NK-92 treated with Interleukin-12 subunit alpha and Interleukin-12 subunit beta, amount 100 ng/mL, for 24 hours (cell line): ENCODE measurements around the gene DYNC1I1.

Experiments
- DNase-seq: peaks from one replicate; lab custom pipeline; 2025; lab: John Stamatoyannopoulos, UW

The DYNC1I1 gene

GRCh38 chr7:95861041-95861440, 88.7 kb downstream of the DYNC1I1 start:
- no peak for DNase-seq

DNA sequence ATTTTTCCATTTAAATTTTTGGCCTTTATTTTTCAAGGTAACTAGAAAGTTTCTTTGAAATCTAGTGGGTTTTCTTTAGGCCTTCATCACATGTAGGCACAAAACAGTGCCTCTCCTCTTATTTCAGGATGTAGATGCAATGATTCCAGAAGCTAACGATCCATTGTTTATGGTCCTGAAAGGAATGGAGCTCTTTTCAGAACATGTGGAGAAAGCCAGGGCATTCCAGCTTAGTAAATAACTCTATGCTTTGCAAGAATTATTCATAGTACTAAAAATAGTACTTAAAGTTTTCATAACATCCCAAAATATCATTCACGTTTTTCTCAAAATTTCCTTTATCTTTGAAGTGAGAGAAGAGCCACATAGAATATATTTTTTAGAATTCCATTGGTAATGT, 91.3 kb downstream of the DYNC1I1 start:
- DNase-seq: no peak

DNA sequence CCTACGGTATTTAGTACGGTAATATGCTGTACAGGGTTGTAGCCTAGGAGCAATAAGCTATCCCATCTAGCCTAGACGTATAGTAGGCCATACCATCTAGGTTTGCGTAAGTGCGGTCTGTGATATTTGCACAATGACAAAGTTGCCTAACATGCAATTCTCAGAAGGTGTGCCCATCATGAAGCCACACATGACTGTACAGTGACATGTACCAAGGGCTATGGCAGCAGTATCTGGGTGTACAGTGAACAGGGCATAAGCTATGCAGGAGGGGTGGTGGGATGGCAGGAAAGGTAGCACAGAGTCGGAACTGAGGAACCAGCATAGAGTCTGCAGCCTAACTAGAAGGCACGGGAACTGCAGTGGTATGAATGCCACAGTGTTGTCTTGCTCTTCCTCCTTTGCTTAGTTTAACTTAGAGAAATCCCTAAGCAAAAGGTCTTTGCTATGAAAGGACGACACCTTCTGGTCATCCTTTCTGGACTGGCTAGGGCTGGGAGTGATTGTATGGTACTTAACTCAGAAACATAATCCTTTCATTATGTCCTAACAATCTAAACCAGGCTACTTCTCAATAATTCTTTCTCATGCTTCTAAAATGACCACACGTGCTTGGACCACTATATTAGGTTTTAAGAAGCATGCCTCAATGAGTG, 93.5 kb downstream of the DYNC1I1 start:
- no peak for DNase-seq

GRCh38 chr7:95867309-95867708, 95.0 kb downstream of the DYNC1I1 start:
- DNase-seq: no peak

- no peak for DNase-seq
Measured at GRCh38 chr7:95871075-95871848, 98.9 kb downstream of the DYNC1I1 start.

GRCh38 chr7:95871896-95872295, 99.5 kb downstream of the DYNC1I1 start:
- DNase-seq: no peak

DNA sequence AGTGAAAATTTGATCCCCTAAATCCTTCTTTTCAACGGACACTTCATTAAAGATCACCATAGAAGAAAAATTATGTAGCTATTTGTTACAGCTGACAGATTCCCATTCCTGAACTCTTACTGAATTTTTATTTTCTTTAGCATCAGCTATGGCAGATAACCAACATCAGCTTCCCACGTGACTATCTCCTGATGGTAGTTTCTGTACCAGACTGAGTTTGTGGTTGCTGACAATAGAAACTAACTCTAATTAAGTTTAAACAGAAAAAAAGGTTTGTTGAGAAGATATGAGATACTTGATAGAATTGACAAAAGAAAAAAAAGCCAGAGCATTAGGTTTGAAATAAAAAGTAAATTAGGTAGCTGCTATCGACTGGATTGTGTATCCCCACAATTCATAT, 101.8 kb downstream of the DYNC1I1 start:
- no peak for DNase-seq

DNA sequence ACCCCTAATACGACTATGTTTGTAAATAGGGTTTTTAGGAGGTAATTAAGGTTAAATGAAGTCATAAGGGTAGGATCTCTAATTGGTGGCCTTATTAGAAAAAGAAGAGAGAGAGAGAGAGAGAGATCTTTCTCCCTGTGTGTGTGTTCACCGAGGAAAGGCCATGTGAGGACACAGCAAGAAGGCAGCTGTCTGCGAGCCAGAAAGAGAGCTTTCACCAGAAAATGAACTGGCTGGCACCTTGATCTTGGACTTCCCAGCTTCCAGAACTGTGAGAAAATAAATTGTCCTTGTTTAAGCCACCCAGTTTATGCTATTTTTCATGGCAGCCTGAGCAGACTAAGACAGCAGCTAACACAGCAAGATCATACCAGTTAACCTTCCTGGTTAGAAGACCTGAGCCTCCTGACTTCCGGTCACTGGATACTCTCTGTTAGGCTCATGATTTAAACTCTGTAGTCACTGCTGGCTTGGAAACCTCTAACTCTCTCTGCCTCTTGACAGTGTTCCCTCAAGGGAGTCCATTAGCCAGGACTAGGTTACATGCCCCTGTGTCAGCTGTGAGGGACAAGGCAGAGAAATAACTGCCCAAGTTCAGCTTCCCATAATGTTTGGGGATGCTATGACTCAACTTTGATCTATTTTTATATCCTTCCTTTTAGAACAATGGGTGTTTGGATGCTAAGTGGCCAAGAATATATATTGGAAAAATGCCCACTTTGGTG, 102.3 kb downstream of the DYNC1I1 start:
- no peak for DNase-seq

DNA sequence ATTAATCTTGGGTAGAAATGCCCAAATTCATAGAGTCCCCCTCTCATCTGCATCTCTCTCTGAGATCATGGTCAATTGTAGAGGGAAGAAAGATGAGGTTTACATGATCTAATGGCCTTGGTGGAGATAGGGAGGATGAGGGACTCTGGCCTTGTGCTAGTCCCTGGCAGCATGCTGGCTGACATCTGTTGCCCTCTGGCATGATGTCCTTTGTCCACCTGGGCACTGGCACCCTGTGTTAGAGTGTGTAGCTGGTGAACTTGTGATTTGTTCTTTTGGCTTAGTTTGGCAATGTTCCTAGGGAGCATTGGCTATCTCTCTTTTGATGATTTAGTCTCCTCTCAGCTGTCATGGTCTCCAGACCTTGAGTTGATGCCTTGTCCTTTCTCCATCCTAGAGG, 103.2 kb downstream of the DYNC1I1 start:
- no peak for DNase-seq

GRCh38 chr7:95878677-95879076, 106.3 kb downstream of the DYNC1I1 start:
- DNase-seq: no peak

- no peak for DNase-seq
Measured at GRCh38 chr7:95881597-95881996, 109.2 kb downstream of the DYNC1I1 start.

- no peak for DNase-seq
Measured at GRCh38 chr7:95883217-95883616, 110.9 kb downstream of the DYNC1I1 start.

DNA sequence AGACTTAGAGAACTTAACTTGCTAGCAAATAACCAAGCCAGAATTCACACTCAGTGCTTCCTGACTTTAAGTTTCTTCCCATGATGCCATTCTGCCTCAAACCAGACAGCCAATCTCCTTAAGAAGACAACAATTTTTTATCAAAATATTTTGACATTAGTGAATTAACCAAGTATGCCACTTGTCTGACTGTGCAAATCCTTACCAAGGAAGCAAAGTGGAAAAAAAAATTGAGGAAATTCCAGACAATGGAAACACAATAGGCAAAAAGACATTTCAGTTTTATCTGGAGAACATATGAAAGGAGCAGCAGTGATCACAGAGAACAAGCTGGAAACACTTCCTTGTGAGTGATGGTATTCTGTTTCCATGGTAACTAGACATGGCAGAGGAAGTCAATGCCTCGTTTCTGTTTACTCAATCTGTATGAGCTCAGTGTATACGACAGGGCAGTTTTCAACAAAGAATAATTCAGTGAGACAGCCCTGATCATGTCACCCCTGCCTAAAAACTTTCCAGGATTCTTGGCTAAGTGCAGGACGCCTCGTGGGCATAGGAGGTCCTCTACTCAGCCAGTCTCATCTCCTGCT, 114.2 kb downstream of the DYNC1I1 start:
- no peak for DNase-seq

GRCh38 chr7:95893484-95893883, 121.1 kb downstream of the DYNC1I1 start:
- DNase-seq: no peak

GRCh38 chr7:95897557-95898251, 125.3 kb downstream of the DYNC1I1 start:
- DNase-seq: no peak

DNA sequence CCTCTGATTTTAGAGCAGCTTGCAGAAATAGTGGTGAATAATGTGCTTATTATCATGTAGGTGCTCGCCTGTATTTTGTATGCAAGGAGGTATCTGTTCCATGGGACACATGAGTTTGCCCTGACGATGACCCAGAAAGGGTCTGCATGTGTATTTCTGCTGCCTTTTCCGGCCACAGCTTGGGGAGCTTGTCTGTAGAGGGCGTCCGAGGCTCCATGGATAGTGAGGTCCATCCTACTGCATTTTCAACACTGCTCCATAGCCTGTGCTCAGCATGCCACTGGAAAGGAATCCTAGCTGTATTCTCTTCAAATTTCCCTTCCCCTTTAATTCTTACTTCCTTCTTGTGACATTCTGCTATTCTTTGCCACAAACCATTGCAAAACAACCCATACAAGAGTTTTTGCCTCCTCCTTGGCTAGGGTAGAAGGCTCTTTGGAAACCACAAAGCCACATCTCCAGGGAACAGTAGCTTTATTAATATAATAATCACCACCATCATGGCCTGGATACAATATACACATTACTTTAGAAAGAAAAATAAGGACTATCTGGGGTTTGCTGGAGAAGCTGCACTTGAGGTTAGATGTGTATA, 127.7 kb downstream of the DYNC1I1 start:
- no peak for DNase-seq

GRCh38 chr7:95901006-95901405, 128.7 kb downstream of the DYNC1I1 start:
- no peak for DNase-seq

DNA sequence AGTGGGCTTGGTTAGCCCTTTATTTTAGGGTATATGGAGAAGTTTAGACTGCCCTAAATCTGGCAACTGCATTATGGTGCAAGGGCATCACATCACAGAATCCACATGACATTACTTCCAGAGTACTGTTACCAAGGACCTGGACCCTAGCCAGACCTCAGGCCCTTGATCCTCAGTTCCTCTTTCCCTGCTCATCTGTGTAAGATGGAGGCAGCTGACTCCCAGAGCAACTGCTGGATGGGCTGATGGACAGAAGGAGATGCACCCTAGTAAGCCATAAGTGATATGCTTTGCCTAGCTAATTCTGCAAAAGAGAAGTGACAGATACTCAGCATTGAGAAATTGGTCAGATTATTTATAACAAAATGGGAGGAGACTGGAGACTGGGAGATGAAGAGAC, 131.7 kb downstream of the DYNC1I1 start:
- no peak for DNase-seq

DNA sequence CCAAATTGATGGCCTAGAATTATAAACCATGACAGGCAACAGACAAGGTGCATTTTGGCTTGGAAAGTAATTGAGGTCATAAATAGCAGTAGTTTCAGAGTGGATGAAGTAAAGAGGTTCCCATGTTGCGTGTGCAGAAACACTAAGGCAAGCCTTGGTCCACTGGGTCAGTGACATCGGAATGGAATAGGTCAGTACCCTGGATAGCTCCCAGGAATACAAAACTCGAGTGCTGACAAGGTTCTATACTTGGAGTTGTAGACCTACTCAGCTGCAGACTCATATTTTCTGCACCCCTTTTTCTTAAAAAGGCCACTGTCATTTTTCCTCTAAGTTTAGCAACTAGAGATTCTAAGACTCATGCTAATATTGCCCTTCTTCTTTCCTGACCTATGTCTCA, 132.8 kb downstream of the DYNC1I1 start:
- DNase-seq: no peak

GRCh38 chr7:95906851-95907250, 134.5 kb downstream of the DYNC1I1 start:
- no peak for DNase-seq

DNA sequence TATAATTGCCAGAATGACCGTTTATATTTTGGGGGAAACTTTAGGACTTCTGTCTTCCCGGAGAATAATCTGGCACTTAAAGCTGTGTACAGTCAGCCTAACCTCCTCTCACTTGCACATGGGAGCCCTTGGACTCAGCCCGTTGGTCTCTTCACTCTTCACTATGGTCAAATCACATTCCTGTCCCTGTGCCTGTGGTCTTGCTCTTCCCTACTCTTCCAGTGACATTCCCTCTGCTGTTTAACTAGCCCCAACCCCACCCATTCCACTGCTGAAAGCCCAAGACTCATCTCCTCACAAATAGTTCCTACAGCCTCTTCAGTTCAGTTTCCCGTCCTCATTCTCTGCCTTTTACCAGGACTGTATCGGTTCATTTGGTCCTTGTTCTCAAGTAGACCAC, 135.0 kb downstream of the DYNC1I1 start:
- DNase-seq: no peak

- no peak for DNase-seq
Measured at GRCh38 chr7:95908499-95908898, 136.1 kb downstream of the DYNC1I1 start.
